K562 (cell line): ENCODE measurements around the gene XPR1. TPM values are rescaled to one million over a fixed set of nuclear protein-coding genes. Genes with fewer than 3 reads are reported as not detected.

Source experiments
- ATAC-seq: fragments of 200-7000 bp; cut with Tn5 transposase; 3 replicates; pipeline ENCODE4 v1.9.1; 2020; ENCODE audit warnings: moderate library complexity
- BruUV-seq: library from RNA; stranded (reverse); fragments of 400-500 nt; replicated peaks from 2 replicates; lab custom pipeline; 2021; lab: Mats Ljungman, UMichigan
- CTCF ChIA-PET: fragments of 300-600 bp; formaldehyde crosslinking; extraction: SDS; loops from one replicate; lab custom pipeline; 2021; ENCODE audit warnings: low intra/inter-chr PET ratio; lab: Yijun Ruan, JAX
- POLR2A ChIA-PET: fragments of 300-600, 350-650 bp; sonication (Branson Sonifier 250); formaldehyde crosslinking; extraction: SDS; loops from one replicate; lab custom pipeline; 2021; ENCODE audit warnings: antibody characterized with exemption, inconsistent platforms; lab: Yijun Ruan, JAX
- DNase-seq, 4 experiments: peaks; one replicate each; pipeline versions ENCODE4 v3.0.0 to v3.0.0-alpha.2; 2011 to 2018; ENCODE audit warnings: low spot score in 3 of 4, mixed read lengths in 3 of 4; ENCODE audit errors: extremely low read depth in 1 of 4
- FAIRE-seq: peaks from 2 replicates; lab custom pipeline; 2011; peaks lifted over from hg19 to GRCh38; lab: Jason Lieb, UNC
- H2AFZ ChIP-seq: 2 replicates; pipeline ENCODE4 v1.6.0; 2011; ENCODE audit warnings: low read depth, low read length, control low read depth, inconsistent platforms
- H3K27ac ChIP-seq: fragments of 200-600 bp; 3 replicates; pipeline ENCODE4 v1.8.0; 2011; ENCODE audit warnings: low read depth, mild to moderate bottlenecking, control low read depth, inconsistent platforms, low read length, moderate library complexity, mixed read lengths; ENCODE audit errors: extremely low read depth
- H3K27me3 ChIP-seq, 2 experiments: fragments of 300-600 bp in 1 of 2; 2 replicates in 1 of 2; 3 replicates in 1 of 2; pipeline versions ENCODE4 v1.6.0 to v1.8.0; 2011; ENCODE audit warnings: inconsistent platforms in 2 of 2, low read length in 2 of 2, mild to moderate bottlenecking in 1 of 2, mixed read lengths in 1 of 2, moderate library complexity in 1 of 2; ENCODE audit not compliant: control insufficient read depth in 2 of 2, insufficient read depth in 2 of 2
- H3K36me3 ChIP-seq: fragments of 300-600 bp; 3 replicates; pipeline ENCODE4 v1.8.0; 2011; ENCODE audit warnings: mild to moderate bottlenecking, low read length, inconsistent platforms; ENCODE audit not compliant: control insufficient read depth, insufficient read depth
- H3K4me1 ChIP-seq, 2 experiments: fragments of 200-600 bp in 1 of 2; replicated peaks in 1 of 2; 2 replicates in 1 of 2; 3 replicates in 1 of 2; pipeline versions ENCODE4 v1.5.1 to v1.8.0; 2011; ENCODE audit warnings: inconsistent platforms in 2 of 2, low read length in 2 of 2, mild to moderate bottlenecking in 1 of 2, mixed read lengths in 1 of 2, moderate library complexity in 1 of 2; ENCODE audit not compliant: control insufficient read depth in 2 of 2, insufficient read depth in 2 of 2
- H3K4me2 ChIP-seq: 2 replicates; pipeline ENCODE4 v1.6.1; 2011; ENCODE audit warnings: low read length, control low read depth, inconsistent platforms, mixed read lengths; ENCODE audit not compliant: insufficient read depth
- H3K4me3 ChIP-seq: fragments of 200-600 bp; sonication (generic), shearing (Covaris generic); 2 replicates; pipeline ENCODE4 v1.5.1; 2016; ENCODE audit warnings: control low read depth, inconsistent platforms
- H3K79me2 ChIP-seq: fragments of 200-600 bp; 3 replicates; pipeline ENCODE4 v1.8.0; 2011; ENCODE audit warnings: low read length, inconsistent platforms; ENCODE audit not compliant: control insufficient read depth, insufficient read depth
- H3K9ac ChIP-seq, 2 experiments: 2 replicates each; pipeline versions ENCODE4 v1.6.0 to v1.6.1; 2011; ENCODE audit warnings: low read depth in 2 of 2, low read length in 2 of 2, control low read depth in 1 of 2, inconsistent platforms in 1 of 2, mild to moderate bottlenecking in 1 of 2, mixed read lengths in 1 of 2; ENCODE audit not compliant: insufficient read depth in 1 of 2
- H3K9me1 ChIP-seq: one replicate; pipeline ENCODE4 v1.6.0; 2011; ENCODE audit warnings: inconsistent platforms, mild to moderate bottlenecking, low read length, moderate library complexity; ENCODE audit not compliant: control insufficient read depth, insufficient read depth
- H3K9me3 ChIP-seq: replicated peaks from 2 replicates; pipeline ENCODE4 v1.5.1; 2011; ENCODE audit warnings: low read depth, low read length, inconsistent platforms; ENCODE audit not compliant: control insufficient read depth, insufficient read depth
- H4K20me1 ChIP-seq: replicated peaks from 2 replicates; pipeline ENCODE4 v1.6.1; 2011; ENCODE audit warnings: low read length, inconsistent platforms, mixed read lengths; ENCODE audit not compliant: control insufficient read depth, insufficient read depth
- ARHGAP35 ChIP-seq: fragments of 450-650 bp; IDR thresholded peaks from 2 replicates; pipeline ENCODE4 v1.6.1; 2018; ENCODE audit not compliant: partially characterized antibody
- ASH1L ChIP-seq: fragments of 450-650 bp; IDR thresholded peaks from 2 replicates; pipeline ENCODE4 v1.6.1; 2018; ENCODE audit warnings: borderline replicate concordance, mild to moderate bottlenecking, low read depth; ENCODE audit not compliant: partially characterized antibody
- C11orf30 ChIP-seq: fragments of 450-650 bp; IDR thresholded peaks from 2 replicates; pipeline ENCODE4 v1.6.1; 2016; ENCODE audit warnings: low read depth, mild to moderate bottlenecking
- FOS ChIP-seq: IDR thresholded peaks from 3 replicates; pipeline ENCODE4 v1.6.1; 2011; ENCODE audit not compliant: insufficient read length; ENCODE audit errors: extremely low read depth
- MAFF ChIP-seq: IDR thresholded peaks from 2 replicates; pipeline ENCODE4 v1.6.1; 2012; ENCODE audit warnings: low read length, improper control_type of control experiment
- MAFG ChIP-seq: fragments of 450-650 bp; conservative IDR thresholded peaks from 2 replicates; pipeline ENCODE4 v1.6.1; 2016; ENCODE audit warnings: missing genetic modification characterization, missing compliant biosample characterization
- PATZ1 ChIP-seq: fragments of 250-450 bp; sonication (Bioruptor Pico); IDR thresholded peaks from 2 replicates; pipeline ENCODE4 v1.5.0; 2020; ENCODE audit warnings: mild to moderate bottlenecking, borderline replicate concordance
- TRIM24 ChIP-seq, 2 experiments: fragments of 450-650 bp; IDR thresholded peaks; 2 replicates each; pipeline ENCODE4 v1.6.1; 2016
- ZNF280B ChIP-seq: fragments of 250-450 bp; sonication (Bioruptor Pico); IDR thresholded peaks from 2 replicates; pipeline ENCODE4 v1.5.1; 2021; ENCODE audit warnings: mild to moderate bottlenecking
- ZNF584 ChIP-seq: fragments of 200-800 bp; sonication (Bioruptor generic); IDR thresholded peaks from 2 replicates; pipeline ENCODE4 v1.6.1; 2016; ENCODE audit warnings: low read depth, mild to moderate bottlenecking, missing genetic modification characterization, missing compliant biosample characterization
- ZNF589 ChIP-seq: fragments of 200-800 bp; sonication (Bioruptor generic); IDR thresholded peaks from 2 replicates; pipeline ENCODE4 v1.6.1; 2016; ENCODE audit warnings: low read depth, missing genetic modification characterization, missing compliant biosample characterization
- WGBS: fragments of 100-300 bp; shearing (Covaris generic); methylation state at CpG from one replicate; pipeline ENCODE4 v1.1.6; 2016; ENCODE audit warnings: low coverage, mixed read lengths; ENCODE audit not compliant: insufficient coverage; ENCODE audit errors: missing lambda C conversion rate; 5-methylcytosine and 5-hydroxymethylcytosine counted together
- in situ Hi-C: fragments of 300-500 bp; cut with MboI; formaldehyde crosslinking; loops from 4 replicates; pipeline ENCODE4 v1.15.0; 2018; ENCODE audit warnings: inconsistent platforms, mixed read lengths
- intact Hi-C: fragments of 100-400 bp; cut with micrococcal nuclease; formaldehyde crosslinking; loops from 2 replicates; pipeline ENCODE4 v1.14.2; 2022
- polyA plus RNA-seq, 8 experiments: library from polyadenylated mRNA; depleted of rRNA in 4 of 8; stranded (reverse) in 5 of 8; unstranded in 3 of 8; fragments of >200 nt; fragmentation: Nextera tagmentation in 2 of 8; fragmentation: Illumina TruSeq in 1 of 8; extraction: Ambion mirVana in 2 of 8; extraction: Trizol in 1 of 8; gene quantifications; 2 replicates each; pipeline versions ENCODE4 v1.2.1 to v1.2.3, GENCODE V29; 2011 to 2014; ENCODE audit warnings: inconsistent platforms in 1 of 8, missing spikeins in 1 of 8
- total RNA-seq, 7 experiments: library from RNA; depleted of rRNA in 6 of 7; stranded (reverse); fragments of >200 nt in 6 of 7; fragmentation: Illumina TruSeq in 2 of 7; extraction: Trizol in 2 of 7; gene quantifications; 2 replicates each; pipeline versions ENCODE4 v1.2.1 to v1.2.3, GENCODE V29; 2011 to 2021; ENCODE audit warnings: low replicate concordance in 1 of 7
- TF ChIP-seq, protein P1 (sequence below): fragments of 450-650 bp; conservative IDR thresholded peaks from 2 replicates; pipeline ENCODE4 v1.6.1; 2016; ENCODE audit warnings: missing genetic modification characterization, low read depth, mild to moderate bottlenecking, control low read depth, missing compliant biosample characterization
- TF ChIP-seq, protein P2 (sequence below): fragments of 200-800 bp; sonication (Bioruptor generic); IDR thresholded peaks from 2 replicates; pipeline ENCODE4 v1.6.1; 2017; ENCODE audit warnings: missing genetic modification characterization, missing compliant biosample characterization
- TF ChIP-seq, protein P3 (sequence below): fragments of 250-450 bp; sonication (Bioruptor Pico); IDR thresholded peaks from 2 replicates; pipeline ENCODE4 v1.4.0; 2020; ENCODE audit warnings: borderline replicate concordance

Gene XPR1
- total and polyA plus RNA-seq, 9 of the 15 experiments (the other 6 are each of a cell fraction or from before 2014, with no cell fraction given) = 3.0 to 66.2 (median 38.6) TPM

DNA sequence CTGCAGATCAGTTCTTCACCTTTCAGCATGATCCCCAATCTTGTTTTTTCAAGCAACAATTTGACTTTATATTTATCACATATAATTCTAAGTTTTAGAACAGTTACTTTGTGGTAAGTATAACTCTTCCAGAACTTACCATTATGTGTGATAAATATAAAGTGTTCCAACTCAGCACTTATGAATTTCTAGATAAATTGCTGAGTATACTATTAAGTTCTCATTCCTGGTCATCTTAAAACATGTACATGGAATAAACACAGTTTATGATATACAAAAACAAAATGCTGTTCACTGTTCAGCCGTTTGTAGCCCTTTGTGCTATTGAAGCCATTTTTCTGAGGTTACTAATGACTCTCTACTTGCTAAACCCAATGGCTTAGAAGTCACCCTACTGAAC lies 5.1 kb upstream of the XPR1 start:
- no peaks in the 10 kb centered on the region for H4K20me1 ChIP-seq
- in situ Hi-C loops = loop anchor here (25.0 kb wide), 1 partner anchor 536 kb away; no protein-coding TSS in a partner anchor
- FAIRE-seq (no peak), ATAC-seq (no peak), DNase-seq (no peak)
- no peak overlapping the region for H3K9ac ChIP-seq
- ChIA-PET POLR2A (interaction anchor here (0.8 to 1.0 kb wide), 4 partner anchors 10 to 16 kb away, joined by 3 read pairs; no protein-coding TSS in a partner anchor), CTCF (no interaction called here)
- H3K79me2 ChIP-seq = no peaks in the 10 kb centered on the region
- WGBS = 10% methylated on average over 1 of the region's 1 CpG
- intact Hi-C loops = no loop called here
- no peak overlapping the region for H3K4me2 ChIP-seq
- H3K27ac ChIP-seq = no peak overlapping the region
- H3K27me3 ChIP-seq = no peaks in the 10 kb centered on the region
- BruUV-seq = no TSS peak
- peaks cover 0 to 18% of the 10 kb centered on the region in 2 experiments; a peak in 2 of 5 replicates for H3K4me1 ChIP-seq
- no peaks in the 10 kb centered on the region for H3K36me3 ChIP-seq
- H3K4me3 ChIP-seq = no peak overlapping the region
- H3K9me1 ChIP-seq = no peaks in the 10 kb centered on the region
- H3K9me3 ChIP-seq = no peaks in the 10 kb centered on the region; the same call in 1 of the 2 replicates
- 0 out of 2 replicates have a peak overlapping the region, but pooled peaks have one; percentile 28 for H2AFZ ChIP-seq
- TF ChIP-seq ASH1L (no peak), MAFG (peak; percentile 60), ZNF584 (CRISPR knock-in tag) (no peak), MAFF (peak; percentile 51), ZNF589 (CRISPR knock-in tag) (no peak), ZNF280B (no peak), TRIM24 (IDR thresholded peaks at IDR 0.05) (no peak), ARHGAP35 (no peak), PATZ1 (no peak), FOS (no peak), C11orf30 (peak; percentile 75)
- TF ChIP-seq, protein P1, sequence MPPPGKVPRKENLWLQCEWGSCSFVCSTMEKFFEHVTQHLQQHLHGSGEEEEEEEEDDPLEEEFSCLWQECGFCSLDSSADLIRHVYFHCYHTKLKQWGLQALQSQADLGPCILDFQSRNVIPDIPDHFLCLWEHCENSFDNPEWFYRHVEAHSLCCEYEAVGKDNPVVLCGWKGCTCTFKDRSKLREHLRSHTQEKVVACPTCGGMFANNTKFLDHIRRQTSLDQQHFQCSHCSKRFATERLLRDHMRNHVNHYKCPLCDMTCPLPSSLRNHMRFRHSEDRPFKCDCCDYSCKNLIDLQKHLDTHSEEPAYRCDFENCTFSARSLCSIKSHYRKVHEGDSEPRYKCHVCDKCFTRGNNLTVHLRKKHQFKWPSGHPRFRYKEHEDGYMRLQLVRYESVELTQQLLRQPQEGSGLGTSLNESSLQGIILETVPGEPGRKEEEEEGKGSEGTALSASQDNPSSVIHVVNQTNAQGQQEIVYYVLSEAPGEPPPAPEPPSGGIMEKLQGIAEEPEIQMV (tag) = no peak
- TF ChIP-seq, protein P2, sequence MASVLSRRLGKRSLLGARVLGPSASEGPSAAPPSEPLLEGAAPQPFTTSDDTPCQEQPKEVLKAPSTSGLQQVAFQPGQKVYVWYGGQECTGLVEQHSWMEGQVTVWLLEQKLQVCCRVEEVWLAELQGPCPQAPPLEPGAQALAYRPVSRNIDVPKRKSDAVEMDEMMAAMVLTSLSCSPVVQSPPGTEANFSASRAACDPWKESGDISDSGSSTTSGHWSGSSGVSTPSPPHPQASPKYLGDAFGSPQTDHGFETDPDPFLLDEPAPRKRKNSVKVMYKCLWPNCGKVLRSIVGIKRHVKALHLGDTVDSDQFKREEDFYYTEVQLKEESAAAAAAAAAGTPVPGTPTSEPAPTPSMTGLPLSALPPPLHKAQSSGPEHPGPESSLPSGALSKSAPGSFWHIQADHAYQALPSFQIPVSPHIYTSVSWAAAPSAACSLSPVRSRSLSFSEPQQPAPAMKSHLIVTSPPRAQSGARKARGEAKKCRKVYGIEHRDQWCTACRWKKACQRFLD (CRISPR knock-in tag) = no peak
- TF ChIP-seq, protein P3, sequence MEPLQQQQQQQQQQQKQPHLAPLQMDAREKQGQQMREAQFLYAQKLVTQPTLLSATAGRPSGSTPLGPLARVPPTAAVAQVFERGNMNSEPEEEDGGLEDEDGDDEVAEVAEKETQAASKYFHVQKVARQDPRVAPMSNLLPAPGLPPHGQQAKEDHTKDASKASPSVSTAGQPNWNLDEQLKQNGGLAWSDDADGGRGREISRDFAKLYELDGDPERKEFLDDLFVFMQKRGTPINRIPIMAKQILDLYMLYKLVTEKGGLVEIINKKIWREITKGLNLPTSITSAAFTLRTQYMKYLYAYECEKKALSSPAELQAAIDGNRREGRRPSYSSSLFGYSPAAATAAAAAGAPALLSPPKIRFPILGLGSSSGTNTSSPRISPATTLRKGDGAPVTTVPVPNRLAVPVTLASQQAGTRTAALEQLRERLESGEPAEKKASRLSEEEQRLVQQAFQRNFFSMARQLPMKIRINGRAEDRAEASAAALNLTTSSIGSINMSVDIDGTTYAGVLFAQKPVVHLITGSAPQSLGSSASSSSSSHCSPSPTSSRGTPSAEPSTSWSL (CRISPR knock-in tag) = no peak
